ENCODE results near the gene PTAR1.

DNA sequence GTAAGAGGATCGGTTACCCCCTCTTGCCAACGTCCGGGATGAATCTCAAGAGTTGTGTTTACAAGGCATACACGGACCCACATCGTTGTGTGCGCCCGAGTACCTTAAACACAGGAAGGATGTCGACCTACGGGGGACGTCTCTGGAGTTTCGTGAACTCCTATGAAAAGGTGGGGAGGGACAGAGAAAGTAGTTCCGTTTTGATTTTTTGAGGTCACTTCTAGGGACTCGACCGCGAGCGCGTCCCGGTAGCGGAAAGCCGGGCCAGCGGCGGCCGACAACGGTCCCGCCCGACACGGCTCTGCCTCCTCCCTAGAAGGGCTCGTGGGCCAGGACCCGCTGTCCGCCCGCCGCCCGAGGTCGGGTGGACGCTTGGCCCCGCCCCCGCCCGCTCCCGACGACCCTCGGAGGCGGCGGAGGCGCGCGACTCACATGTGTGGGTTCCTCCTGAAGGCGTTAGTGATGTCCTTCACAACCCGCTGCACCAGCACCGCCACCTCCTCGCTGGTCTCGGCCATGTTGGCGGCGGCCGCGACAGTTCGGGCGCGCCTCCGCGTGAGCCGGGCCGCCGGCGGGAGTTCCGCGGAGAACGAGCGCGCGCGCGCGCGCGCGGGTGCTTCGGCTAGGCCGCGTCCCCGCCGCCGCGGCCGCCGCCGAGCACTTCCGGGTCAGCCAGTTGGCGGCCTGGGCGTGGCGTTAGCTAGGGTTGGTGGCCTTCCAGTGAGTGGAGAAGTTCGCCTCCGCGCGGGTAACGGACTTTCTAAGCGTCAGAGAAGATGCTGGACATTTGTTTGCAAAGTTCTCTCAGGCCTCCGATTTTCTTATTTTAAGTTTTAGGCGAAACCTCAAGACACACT, at the start of gene PTAR1:
- TF ChIP-seq, protein P1, sequence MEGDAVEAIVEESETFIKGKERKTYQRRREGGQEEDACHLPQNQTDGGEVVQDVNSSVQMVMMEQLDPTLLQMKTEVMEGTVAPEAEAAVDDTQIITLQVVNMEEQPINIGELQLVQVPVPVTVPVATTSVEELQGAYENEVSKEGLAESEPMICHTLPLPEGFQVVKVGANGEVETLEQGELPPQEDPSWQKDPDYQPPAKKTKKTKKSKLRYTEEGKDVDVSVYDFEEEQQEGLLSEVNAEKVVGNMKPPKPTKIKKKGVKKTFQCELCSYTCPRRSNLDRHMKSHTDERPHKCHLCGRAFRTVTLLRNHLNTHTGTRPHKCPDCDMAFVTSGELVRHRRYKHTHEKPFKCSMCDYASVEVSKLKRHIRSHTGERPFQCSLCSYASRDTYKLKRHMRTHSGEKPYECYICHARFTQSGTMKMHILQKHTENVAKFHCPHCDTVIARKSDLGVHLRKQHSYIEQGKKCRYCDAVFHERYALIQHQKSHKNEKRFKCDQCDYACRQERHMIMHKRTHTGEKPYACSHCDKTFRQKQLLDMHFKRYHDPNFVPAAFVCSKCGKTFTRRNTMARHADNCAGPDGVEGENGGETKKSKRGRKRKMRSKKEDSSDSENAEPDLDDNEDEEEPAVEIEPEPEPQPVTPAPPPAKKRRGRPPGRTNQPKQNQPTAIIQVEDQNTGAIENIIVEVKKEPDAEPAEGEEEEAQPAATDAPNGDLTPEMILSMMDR (IDR thresholded peaks at IDR 0.05): peak in 1 of 4 experiments; percentile 7
- TF ChIP-seq POLR2AphosphoS5 (IDR thresholded peaks at IDR 0.05): no peak
- peak; percentile 68 for TF ChIP-seq POLR2A (IDR thresholded peaks at IDR 0.05)

Data from prostate gland (tissue), 2 donors.